ENCODE measurements around the gene SBF2. TPM values are rescaled to one million over a fixed set of nuclear protein-coding genes. Genes with fewer than 3 reads are reported as not detected.

Gene SBF2
- total RNA-seq, 5 donors from 2014 or later (not counting 1 experiment from before 2014, with no cell fraction given) = 9.5 to 23.5 (median 13.0) TPM

DNA sequence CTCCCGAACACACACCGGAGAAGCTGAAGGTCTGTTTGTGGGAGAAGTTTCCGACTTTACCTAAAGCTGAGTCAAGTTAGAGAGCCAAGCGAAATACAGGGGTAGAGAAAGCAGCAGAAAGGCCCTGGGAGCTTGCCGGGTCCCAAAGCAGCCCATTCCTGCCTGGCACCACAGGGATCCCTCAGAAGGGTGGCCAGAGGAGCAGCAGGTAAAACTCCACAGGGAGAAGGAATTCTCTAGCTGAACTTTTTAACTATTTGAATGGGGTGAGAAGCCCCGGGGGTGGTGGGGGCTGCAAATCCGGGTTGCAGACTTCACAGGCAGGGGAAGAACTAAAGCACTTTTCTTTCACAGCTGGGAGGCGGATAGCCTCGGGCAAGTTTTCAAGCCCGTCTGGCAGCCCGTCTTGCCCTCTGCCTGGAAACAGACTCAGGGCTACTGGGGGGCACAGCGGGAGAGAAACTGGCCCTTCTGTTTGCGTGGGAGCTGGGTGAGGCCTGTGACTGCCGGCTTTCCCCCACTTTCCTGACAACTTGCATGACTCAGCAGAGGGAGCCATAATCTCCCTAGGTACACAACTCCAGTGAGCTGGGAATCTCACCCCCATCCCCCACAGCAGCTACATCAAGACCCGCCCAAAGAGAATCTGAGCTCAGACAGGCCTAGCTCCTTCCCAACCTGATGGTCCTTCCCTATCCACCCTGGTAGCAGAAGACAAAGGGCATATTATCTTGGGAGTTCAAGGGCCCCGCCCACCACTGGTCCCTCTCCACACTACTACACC, 311.0 kb downstream of the SBF2 start:
- Mint-ChIP-seq H3K27ac (no peak overlapping the region), H3K9me3 (no peaks in the 10 kb centered on the region), H3K27me3 (no peaks in the 10 kb centered on the region), H3K36me3 (peaks cover 47% of the 10 kb centered on the region), H3K4me1 (peaks cover 2 to 12% (median 9%) of the 10 kb centered on the region in 3 donors), H3K4me3 (no peak overlapping the region)
- H3K4me1 ChIP-seq (ENCODE audit: control insufficient read depth in 1 of 2, extremely low read depth in 1 of 2, insufficient read depth in 2 of 2, low read length in 2 of 2) = no peaks in the 10 kb centered on the region
- DNase-seq (no peak), ATAC-seq (replicated peaks in 1 of 4) (no peak)
- ChIA-PET CTCF (interaction anchor here in 1 of 2 donors (0.5 kb wide), 1 partner anchor 449 kb away, joined by 4 read pairs; no protein-coding TSS in a partner anchor), POLR2A (no interaction called here)
- 95% methylated on average over 12 of the region's 16 CpGs for WGBS (ENCODE audit: insufficient coverage)
- no peaks in the 10 kb centered on the region for H3K36me3 ChIP-seq (ENCODE audit: control insufficient read depth in 2 of 2, extremely low read depth in 1 of 2, insufficient read depth in 1 of 2, low read length in 1 of 2)
- no peaks in the 10 kb centered on the region for H3K27me3 ChIP-seq (replicated peaks in 1 of 2; ENCODE audit: control insufficient read depth in 2 of 2, extremely low read depth in 1 of 2, insufficient read depth in 2 of 2, low read length in 1 of 2)
- no peak overlapping the region for H3K27ac ChIP-seq (ENCODE audit: low read length)
- no peaks in the 10 kb centered on the region for H3K9me3 ChIP-seq
- H3K4me3 ChIP-seq (ENCODE audit: control insufficient read depth in 1 of 2, extremely low read depth in 1 of 2, low read length in 1 of 2) = no peak overlapping the region

DNA sequence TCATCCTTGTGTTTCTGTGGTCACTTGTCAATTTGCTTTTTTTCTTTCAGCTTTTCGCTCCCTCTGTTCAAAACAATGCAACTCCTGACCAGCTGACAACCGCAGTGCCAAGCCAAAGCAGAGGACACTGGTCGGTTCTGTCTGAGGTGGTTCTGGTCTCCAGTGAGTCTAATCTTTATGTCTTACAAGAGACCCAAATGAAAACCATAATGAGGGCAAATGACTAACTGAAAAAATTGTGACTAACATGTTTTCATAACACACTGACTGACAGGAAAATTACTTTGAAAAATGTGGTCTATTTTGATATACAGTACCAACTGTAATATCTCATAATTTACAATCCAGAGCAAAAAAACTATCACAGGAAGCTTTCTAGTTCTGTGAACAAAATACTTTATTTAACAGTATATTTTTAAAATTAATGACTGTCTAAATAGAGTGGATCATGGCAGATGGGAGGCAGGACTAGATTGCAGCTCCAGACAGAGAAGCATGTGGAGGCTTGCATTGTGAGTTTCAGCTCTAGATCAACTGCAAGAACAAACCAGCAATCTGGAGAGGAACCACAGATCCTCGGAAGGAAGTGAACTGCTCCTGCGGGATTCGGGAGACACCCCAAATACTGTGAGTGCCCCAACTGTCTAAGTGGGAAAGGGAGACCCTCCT, 311.8 kb downstream of the SBF2 start:
- Mint-ChIP-seq H3K4me3 (no peak overlapping the region), H3K4me1 (peaks cover 2 to 12% (median 9%) of the 10 kb centered on the region in 3 donors), H3K9me3 (no peaks in the 10 kb centered on the region), H3K27me3 (no peaks in the 10 kb centered on the region), H3K27ac (no peak overlapping the region), H3K36me3 (peaks cover 43% of the 10 kb centered on the region)
- no peak overlapping the region for H3K4me3 ChIP-seq (ENCODE audit: control insufficient read depth in 1 of 2, extremely low read depth in 1 of 2, low read length in 1 of 2)
- no peaks in the 10 kb centered on the region for H3K9me3 ChIP-seq
- no peaks in the 10 kb centered on the region for H3K27me3 ChIP-seq (replicated peaks in 1 of 2; ENCODE audit: control insufficient read depth in 2 of 2, extremely low read depth in 1 of 2, insufficient read depth in 2 of 2, low read length in 1 of 2)
- ChIA-PET CTCF (interaction anchor here in 1 of 2 donors (0.5 kb wide), 1 partner anchor 448 kb away, joined by 4 read pairs; no protein-coding TSS in a partner anchor), POLR2A (no interaction called here)
- no CpG with 5 or more reads among the region's 6 CpGs for WGBS (ENCODE audit: insufficient coverage)
- no peaks in the 10 kb centered on the region for H3K36me3 ChIP-seq (ENCODE audit: control insufficient read depth in 2 of 2, extremely low read depth in 1 of 2, insufficient read depth in 1 of 2, low read length in 1 of 2)
- H3K4me1 ChIP-seq (ENCODE audit: control insufficient read depth in 1 of 2, extremely low read depth in 1 of 2, insufficient read depth in 2 of 2, low read length in 2 of 2) = peaks cover 0 to 5% of the 10 kb centered on the region in 2 experiments
- DNase-seq (no peak), ATAC-seq (replicated peaks in 1 of 4) (no peak)
- H3K27ac ChIP-seq (ENCODE audit: low read length) = no peak overlapping the region

DNA sequence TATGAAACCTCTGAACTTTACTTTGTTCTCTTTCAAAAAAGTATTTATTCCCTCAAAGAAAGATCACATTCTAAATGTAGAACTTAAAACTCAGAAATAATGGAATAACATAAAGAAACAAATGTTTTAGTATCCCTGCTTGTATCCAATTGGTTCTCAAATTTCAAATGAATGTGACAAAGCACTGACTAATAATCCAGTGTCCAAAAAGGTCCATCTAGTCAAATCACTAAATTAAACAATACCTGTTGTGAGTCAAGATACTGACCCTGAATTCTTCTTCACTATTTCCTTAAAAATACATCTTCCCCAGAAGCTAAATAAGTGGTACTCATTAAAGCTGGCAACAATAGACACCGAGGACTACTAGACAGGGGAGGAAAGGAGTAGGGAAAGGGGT, 313.1 kb downstream of the SBF2 start:
- CTCF ChIA-PET = no interaction called here
- no CpG with 5 or more reads among the region's 1 CpG for WGBS (ENCODE audit: insufficient coverage)
- no peak overlapping the region for H3K4me3 ChIP-seq (ENCODE audit: control insufficient read depth in 1 of 2, extremely low read depth in 1 of 2, low read length in 1 of 2)
- no peaks in the 10 kb centered on the region for H3K9me3 Mint-ChIP-seq
- no peaks in the 10 kb centered on the region for H3K27me3 Mint-ChIP-seq
- no peak overlapping the region for H3K4me3 Mint-ChIP-seq
- H3K27ac Mint-ChIP-seq = no peak overlapping the region
- POLR2A ChIA-PET = interaction anchor here in 1 of 2 donors (0.6 kb wide), 1 partner anchor 1184 kb away, joined by 3 read pairs; no protein-coding TSS in a partner anchor
- peaks cover 30% of the 10 kb centered on the region for H3K36me3 Mint-ChIP-seq
- H3K27me3 ChIP-seq (replicated peaks in 1 of 2; ENCODE audit: control insufficient read depth in 2 of 2, extremely low read depth in 1 of 2, insufficient read depth in 2 of 2, low read length in 1 of 2) = no peaks in the 10 kb centered on the region
- H3K4me1 ChIP-seq (ENCODE audit: control insufficient read depth in 1 of 2, extremely low read depth in 1 of 2, insufficient read depth in 2 of 2, low read length in 2 of 2) = peaks cover 0 to 5% of the 10 kb centered on the region in 2 experiments
- DNase-seq (no peak), ATAC-seq (replicated peaks in 1 of 4) (no peak)
- peaks cover 0 to under 1% (median 0%) of the 10 kb centered on the region in 3 donors for H3K4me1 Mint-ChIP-seq
- no peaks in the 10 kb centered on the region for H3K9me3 ChIP-seq
- H3K36me3 ChIP-seq (ENCODE audit: control insufficient read depth in 2 of 2, extremely low read depth in 1 of 2, insufficient read depth in 1 of 2, low read length in 1 of 2) = no peaks in the 10 kb centered on the region
- no peak overlapping the region for H3K27ac ChIP-seq (ENCODE audit: low read length)

DNA sequence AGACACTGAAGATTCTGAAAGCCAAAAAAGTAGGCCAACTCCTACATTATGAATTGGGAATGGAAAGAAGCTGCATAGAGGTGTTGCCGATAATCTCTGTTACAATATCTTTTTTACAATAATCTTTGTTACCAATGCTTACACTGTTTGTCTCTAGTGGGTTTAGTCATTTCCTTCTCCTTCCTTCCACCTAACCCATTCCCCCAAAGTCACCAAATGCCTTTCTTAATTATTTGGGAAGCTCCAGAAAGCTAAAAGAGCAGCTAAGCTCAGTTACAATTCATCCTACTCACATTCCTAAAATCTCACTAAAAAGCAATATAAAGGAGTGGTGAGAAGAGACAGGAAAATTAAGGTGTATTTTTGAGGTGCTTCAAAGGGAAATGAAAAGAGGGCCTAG, 316.5 kb downstream of the SBF2 start:
- no peaks in the 10 kb centered on the region for H3K27me3 Mint-ChIP-seq
- POLR2A ChIA-PET = no interaction called here
- CTCF ChIA-PET = no interaction called here
- H3K4me3 Mint-ChIP-seq = no peak overlapping the region
- no peaks in the 10 kb centered on the region for H3K27me3 ChIP-seq (replicated peaks in 1 of 2; ENCODE audit: control insufficient read depth in 2 of 2, extremely low read depth in 1 of 2, insufficient read depth in 2 of 2, low read length in 1 of 2)
- H3K9me3 ChIP-seq = no peaks in the 10 kb centered on the region
- ATAC-seq (replicated peaks in 1 of 4) (no peak), DNase-seq (no peak)
- WGBS (ENCODE audit: insufficient coverage) = no CpG with 5 or more reads among the region's 1 CpG
- peaks cover 0 to 5% of the 10 kb centered on the region in 2 experiments for H3K4me1 ChIP-seq (ENCODE audit: control insufficient read depth in 1 of 2, extremely low read depth in 1 of 2, insufficient read depth in 2 of 2, low read length in 2 of 2)
- no peak overlapping the region for H3K27ac ChIP-seq (ENCODE audit: low read length)
- no peak overlapping the region for H3K4me3 ChIP-seq (ENCODE audit: control insufficient read depth in 1 of 2, extremely low read depth in 1 of 2, low read length in 1 of 2)
- H3K36me3 Mint-ChIP-seq = peaks cover 18% of the 10 kb centered on the region
- no peaks in the 10 kb centered on the region for H3K9me3 Mint-ChIP-seq
- no peaks in the 10 kb centered on the region for H3K4me1 Mint-ChIP-seq
- no peaks in the 10 kb centered on the region for H3K36me3 ChIP-seq (ENCODE audit: control insufficient read depth in 2 of 2, extremely low read depth in 1 of 2, insufficient read depth in 1 of 2, low read length in 1 of 2)
- H3K27ac Mint-ChIP-seq = no peak overlapping the region

DNA sequence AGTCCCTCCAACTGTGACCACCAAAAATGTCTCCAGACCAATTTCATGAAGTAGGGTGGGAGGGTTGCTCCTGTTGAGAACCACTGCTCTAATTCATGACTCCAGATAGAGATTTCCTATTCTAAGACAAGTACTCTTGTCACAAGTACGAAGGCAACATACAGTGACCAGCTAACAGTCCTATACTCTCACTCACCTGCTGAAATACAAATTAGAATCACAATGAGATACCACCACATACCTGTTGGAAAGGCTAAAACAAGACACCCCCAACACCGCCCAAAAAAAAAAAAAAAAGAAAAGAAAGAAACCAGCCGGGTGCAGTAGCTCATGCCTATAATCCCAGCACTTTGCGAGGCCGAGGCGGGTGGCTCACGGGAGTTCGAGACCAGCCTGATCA, 319.6 kb downstream of the SBF2 start:
- Histone ChIP-seq H3K36me3 (ENCODE audit: control insufficient read depth in 2 of 2, extremely low read depth in 1 of 2, insufficient read depth in 1 of 2, low read length in 1 of 2) (no peaks in the 10 kb centered on the region), H3K27ac (ENCODE audit: low read length) (no peak overlapping the region), H3K9me3 (no peaks in the 10 kb centered on the region), H3K4me1 (ENCODE audit: control insufficient read depth in 1 of 2, extremely low read depth in 1 of 2, insufficient read depth in 2 of 2, low read length in 2 of 2) (peaks cover 0 to 5% of the 10 kb centered on the region in 2 experiments), H3K27me3 (replicated peaks in 1 of 2; ENCODE audit: control insufficient read depth in 2 of 2, extremely low read depth in 1 of 2, insufficient read depth in 2 of 2, low read length in 1 of 2) (no peaks in the 10 kb centered on the region), H3K4me3 (ENCODE audit: control insufficient read depth in 1 of 2, extremely low read depth in 1 of 2, low read length in 1 of 2) (no peak overlapping the region)
- Mint-ChIP-seq H3K9me3 (no peaks in the 10 kb centered on the region), H3K36me3 (peaks cover 6% of the 10 kb centered on the region), H3K27ac (no peak overlapping the region), H3K27me3 (no peaks in the 10 kb centered on the region), H3K4me1 (no peaks in the 10 kb centered on the region), H3K4me3 (no peak overlapping the region)
- WGBS (ENCODE audit: insufficient coverage) = 100% methylated on average over 1 of the region's 8 CpGs
- ATAC-seq (replicated peaks in 1 of 4) (no peak), DNase-seq (no peak)
- POLR2A ChIA-PET = no interaction called here
- CTCF ChIA-PET = interaction anchor here (0.6 to 1.1 kb wide), 5 partner anchors 24 to 990 kb away, joined by 3 to 5 read pairs (median 5); no protein-coding TSS in a partner anchor

DNA sequence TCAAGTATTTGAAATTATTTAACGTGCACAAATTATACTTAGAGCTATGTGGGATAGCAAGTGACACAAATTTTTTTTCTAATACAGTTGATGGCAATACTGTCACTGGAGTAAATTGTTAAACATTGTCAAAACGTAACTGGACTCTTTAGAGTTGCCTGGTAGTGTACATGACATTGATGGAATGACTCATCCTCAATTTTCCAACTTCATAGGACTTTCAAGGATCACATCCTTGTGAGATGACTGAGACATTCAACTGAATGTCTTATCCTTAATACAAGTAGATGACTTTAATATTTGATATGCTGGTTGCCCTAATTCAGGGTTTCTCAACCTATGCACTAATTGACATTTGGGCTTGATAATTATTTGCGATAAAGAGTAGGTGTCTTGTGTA, 320.1 kb downstream of the SBF2 start:
- no peaks in the 10 kb centered on the region for H3K9me3 ChIP-seq
- H3K36me3 Mint-ChIP-seq = peaks cover 6% of the 10 kb centered on the region
- H3K4me3 Mint-ChIP-seq = no peak overlapping the region
- no peaks in the 10 kb centered on the region for H3K36me3 ChIP-seq (ENCODE audit: control insufficient read depth in 2 of 2, extremely low read depth in 1 of 2, insufficient read depth in 1 of 2, low read length in 1 of 2)
- ATAC-seq (replicated peaks in 1 of 4) = no peak
- ChIA-PET POLR2A (no interaction called here), CTCF (interaction anchor here (0.9 to 1.1 kb wide), 4 partner anchors 24 to 351 kb away, joined by 3 to 5 read pairs (median 4); no protein-coding TSS in a partner anchor)
- H3K4me1 ChIP-seq (ENCODE audit: control insufficient read depth in 1 of 2, extremely low read depth in 1 of 2, insufficient read depth in 2 of 2, low read length in 2 of 2) = peaks cover 0 to 5% of the 10 kb centered on the region in 2 experiments
- H3K27me3 ChIP-seq (replicated peaks in 1 of 2; ENCODE audit: control insufficient read depth in 2 of 2, extremely low read depth in 1 of 2, insufficient read depth in 2 of 2, low read length in 1 of 2) = no peaks in the 10 kb centered on the region
- no peak overlapping the region for H3K27ac Mint-ChIP-seq
- no peaks in the 10 kb centered on the region for H3K4me1 Mint-ChIP-seq
- H3K27ac ChIP-seq (ENCODE audit: low read length) = no peak overlapping the region
- no peak overlapping the region for H3K4me3 ChIP-seq (ENCODE audit: control insufficient read depth in 1 of 2, extremely low read depth in 1 of 2, low read length in 1 of 2)
- WGBS (ENCODE audit: insufficient coverage) = no CpG with 5 or more reads among the region's 3 CpGs
- no peaks in the 10 kb centered on the region for H3K9me3 Mint-ChIP-seq
- H3K27me3 Mint-ChIP-seq = no peaks in the 10 kb centered on the region
- no peak for DNase-seq
